Measurements from ENCODE around the gene MACROD2. TPM values are rescaled to one million over a fixed set of nuclear protein-coding genes. Genes with fewer than 3 reads are reported as not detected.

Gene MACROD2
- polyA plus RNA-seq, 2 of the 4 experiments (the other 2 are of a cell fraction): 0.96 to 1.3 TPM

- 38% methylated on average over 2 of the region's 2 CpGs for WGBS (ENCODE audit: missing lambda C conversion rate)
- ATAC-seq: no peak
- no peak overlapping the region for H3K4me2 ChIP-seq
- CTCF ChIA-PET: interaction anchor here (0.5 kb wide), 1 partner anchor 1095 kb away, joined by 3 read pairs; no protein-coding TSS in a partner anchor
- FAIRE-seq: no peak
- H3K4me3 ChIP-seq: no peak overlapping the region
- TF ChIP-seq GATA3 (IDR thresholded peaks at IDR 0.05; ENCODE audit: borderline replicate concordance): no peak
- no peak for TF ChIP-seq MAFK (IDR thresholded peaks at IDR 0.05; ENCODE audit: partially characterized antibody)
- no peak for TF ChIP-seq NR3C1 (IDR thresholded peaks at IDR 0.05)
- TF ChIP-seq TFCP2L1 (CRISPR knock-in tag; IDR thresholded peaks at IDR 0.05): no peak
- TF ChIP-seq ZC3H11A (IDR thresholded peaks at IDR 0.05): no peak
- no peak for TF ChIP-seq HOXB13 (CRISPR knock-in tag; IDR thresholded peaks at IDR 0.05; ENCODE audit: low read depth)
- TF ChIP-seq ATOH8 (CRISPR knock-in tag; IDR thresholded peaks at IDR 0.05; ENCODE audit: low read depth): no peak
- no peak for TF ChIP-seq POLR2AphosphoS2 (conservative IDR thresholded peaks at IDR 0.05; ENCODE audit: low read length)
- no peak for TF ChIP-seq PHF8 (IDR thresholded peaks at IDR 0.05; ENCODE audit: borderline replicate concordance, low read depth)
- no peak for TF ChIP-seq JUN (IDR thresholded peaks at IDR 0.05)
- no peak for TF ChIP-seq SMC3 (IDR thresholded peaks at IDR 0.05)
- POLR2A ChIA-PET: no interaction called here
- no peaks in the 10 kb centered on the region for H3K4me1 ChIP-seq
- DNase-seq (ENCODE audit: low read depth in 1 of 2, low spot score in 1 of 2): no peak
- H3K9me3 ChIP-seq: no peaks in the 10 kb centered on the region
- H3K27ac ChIP-seq: no peak overlapping the region
These were observed 1492.4 kb downstream of the MACROD2 start for GRCh38 chr20:15487682-15488081.

GRCh38 chr20:15491575-15491974 lies 1496.3 kb downstream of the MACROD2 start:
- Histone ChIP-seq H3K4me2 (no peak overlapping the region), H3K4me3 (no peak overlapping the region), H3K4me1 (no peaks in the 10 kb centered on the region), H3K9me3 (no peaks in the 10 kb centered on the region), H3K27ac (no peak overlapping the region)
- FAIRE-seq (no peak), DNase-seq (ENCODE audit: low read depth in 1 of 2, low spot score in 1 of 2) (peak in 1 of 2 experiments; percentile 11), ATAC-seq (peak; percentile 54 to 59; a peak in 3 of 6 replicates)
- ChIA-PET POLR2A (no interaction called here), CTCF (interaction anchor here (0.7 to 1.8 kb wide), 5 partner anchors 10 to 1270 kb away, joined by 3 to 7 read pairs (median 4); partner anchors contain the start of gene FLRT3)
- TF ChIP-seq FOSL2 (IDR thresholded peaks at IDR 0.05) (no peak), FOSL2 (CRISPR knock-in tag; IDR thresholded peaks at IDR 0.05) (no peak), HOXB13 (CRISPR knock-in tag; IDR thresholded peaks at IDR 0.05; ENCODE audit: low read depth) (no peak), HEYL (CRISPR knock-in tag; IDR thresholded peaks at IDR 0.05) (no peak), TP53 (CRISPR knock-in tag; IDR thresholded peaks at IDR 0.05) (no peak), RARB (CRISPR knock-in tag; IDR thresholded peaks at IDR 0.05) (no peak), FOSB (CRISPR knock-in tag; IDR thresholded peaks at IDR 0.05) (no peak), JUNB (IDR thresholded peaks at IDR 0.05) (no peak), MYC (IDR thresholded peaks at IDR 0.05; ENCODE audit: borderline replicate concordance, low read length) (no peak), RNF2 (IDR thresholded peaks at IDR 0.05; ENCODE audit: borderline replicate concordance, low read depth) (no peak), EHMT2 (IDR thresholded peaks at IDR 0.05; ENCODE audit: low read depth) (no peak), KDM5A (IDR thresholded peaks at IDR 0.05) (no peak), CHD4 (IDR thresholded peaks at IDR 0.05; ENCODE audit: borderline replicate concordance) (no peak), GATA3 (IDR thresholded peaks at IDR 0.05; ENCODE audit: borderline replicate concordance) (no peak), REST (IDR thresholded peaks at IDR 0.05) (no peak), CBX2 (IDR thresholded peaks at IDR 0.05; ENCODE audit: borderline replicate concordance, low read depth) (no peak)
- WGBS (ENCODE audit: missing lambda C conversion rate): 12% methylated on average over 1 of the region's 1 CpG

Measured in A549 (cell line).